Activated CD4-positive, alpha-beta T cell treated with anti-CD3 and anti-CD28 coated beads for 36 hours (primary cell): ENCODE measurements around the gene RAB37. TPM values are rescaled to one million over a fixed set of nuclear protein-coding genes. Genes with fewer than 3 reads are reported as not detected.

Source experiments
- ATAC-seq: fragments of 200-7000 bp; cut with Tn5 transposase; one replicate; pipeline ENCODE4 v1.10.0; 2021; ENCODE audit warnings: mild to moderate bottlenecking, moderate library complexity
- CTCF ChIA-PET: fragments of 350-600 bp; sonication (Branson Sonifier 250); formaldehyde crosslinking; loops from one replicate; lab custom pipeline; 2021; ENCODE audit warnings: antibody characterized with exemption; lab: Charles Lee
- POLR2A ChIA-PET: fragments of 350-600 bp; sonication (Branson Sonifier 250); formaldehyde crosslinking; loops from one replicate; lab custom pipeline; 2021; ENCODE audit warnings: antibody characterized with exemption, inconsistent platforms; lab: Charles Lee
- DNase-seq: peaks from one replicate; pipeline ENCODE4 v3.0.0-alpha.2; 2020
- H3K27ac Mint-ChIP-seq: one replicate; pipeline ENCODE4 v1.8.0; 2021; ENCODE audit warnings: mixed read lengths
- H3K27me3 Mint-ChIP-seq: one replicate; pipeline ENCODE4 v1.8.0; 2021; ENCODE audit warnings: mixed read lengths
- H3K36me3 Mint-ChIP-seq: one replicate; pipeline ENCODE4 v1.8.0; 2021; ENCODE audit warnings: low read depth, mixed read lengths
- H3K4me1 Mint-ChIP-seq: one replicate; pipeline ENCODE4 v1.8.0; 2021; ENCODE audit warnings: mixed read lengths
- H3K4me3 Mint-ChIP-seq: one replicate; pipeline ENCODE4 v1.8.0; 2021; ENCODE audit warnings: mild to moderate bottlenecking, moderate library complexity, mixed read lengths
- H3K9me3 Mint-ChIP-seq: one replicate; pipeline ENCODE4 v1.8.0; 2021; ENCODE audit warnings: low read depth, mixed read lengths
- intact Hi-C, 2 experiments: fragments of 100-400 bp; cut with DNase I in 1 of 2; cut with micrococcal nuclease in 1 of 2; formaldehyde crosslinking; loops; one replicate each; pipeline versions ENCODE4 v1.14.2 to v1.15.1; 2022 to 2024; cut with DNase I, micrococcal nuclease
- total RNA-seq, 2 experiments: library from RNA; stranded (reverse); gene quantifications; one replicate each; pipeline ENCODE4 v1.2.3, GENCODE V29; 2021

The RAB37 gene
- total RNA-seq, 2 experiments from 2014 or later: 2.7 to 3.5 TPM

GRCh38 chr17:74745548-74746177 is 8.6 kb downstream of the RAB37 start:
- Mint-ChIP-seq H3K9me3 (no peaks in the 10 kb centered on the region), H3K27me3 (no peaks in the 10 kb centered on the region), H3K36me3 (peaks cover 11% of the 10 kb centered on the region), H3K4me1 (peaks cover 56% of the 10 kb centered on the region), H3K4me3 (no peak overlapping the region), H3K27ac (no peak overlapping the region)
- ChIA-PET CTCF (interaction anchor here (0.5 to 6.7 kb wide), 22 partner anchors 9 to 381 kb away, joined by 3 to 93 read pairs (median 4); partner anchors contain the start of genes FDXR, NAT9 and RAB37), POLR2A (interaction anchor here (0.6 to 1.4 kb wide), 2 partner anchors 43 to 128 kb away, joined by 7 read pairs; partner anchors contain the start of gene FDXR)
- no peak for DNase-seq
- no peak for ATAC-seq
- intact Hi-C loops: loop anchor here (2.0 to 5.0 kb wide), 5 partner anchors 13 to 437 kb away; partner anchors contain the start of gene SUMO2 (in 1 of the 2)

GRCh38 chr17:74746376-74746775 is 9.3 kb downstream of the RAB37 start:
- ATAC-seq (no peak), DNase-seq (no peak)
- intact Hi-C loops: loop anchor here in 1 of 2 experiments (5.0 kb wide), 1 partner anchor 436 kb away; the partner anchor contains the start of gene SUMO2
- Mint-ChIP-seq H3K9me3 (no peaks in the 10 kb centered on the region), H3K36me3 (peaks cover 18% of the 10 kb centered on the region), H3K4me1 (peaks cover 57% of the 10 kb centered on the region), H3K27ac (peak overlapping the region; percentile 51), H3K27me3 (no peaks in the 10 kb centered on the region), H3K4me3 (no peak overlapping the region)
- ChIA-PET POLR2A (interaction anchor here (1.4 kb wide), 1 partner anchor 127 kb away, joined by 7 read pairs; the partner anchor contains the start of gene FDXR), CTCF (interaction anchor here (0.7 to 6.7 kb wide), 9 partner anchors 9 to 214 kb away, joined by 3 to 93 read pairs (median 31); partner anchors contain the start of genes NAT9 and RAB37)

GRCh38 chr17:74746922-74747321 is 9.9 kb downstream of the RAB37 start:
- Mint-ChIP-seq H3K4me3 (peak overlapping the region; percentile 66), H3K9me3 (no peaks in the 10 kb centered on the region), H3K27me3 (no peaks in the 10 kb centered on the region), H3K27ac (peak overlapping the region; percentile 51), H3K4me1 (peaks cover 56% of the 10 kb centered on the region), H3K36me3 (peaks cover 20% of the 10 kb centered on the region)
- DNase-seq (no peak), ATAC-seq (no peak)
- intact Hi-C loops: loop anchor here in 1 of 2 experiments (5.0 kb wide), 1 partner anchor 435 kb away; the partner anchor contains the start of gene SUMO2
- CTCF ChIA-PET: interaction anchor here (0.8 to 6.7 kb wide), 9 partner anchors 10 to 119 kb away, joined by 3 to 93 read pairs (median 31); partner anchors contain the start of genes NAT9 and RAB37
- POLR2A ChIA-PET: interaction anchor here (0.6 to 0.7 kb wide), 2 partner anchors 9 to 455 kb away, joined by 3 read pairs; no protein-coding TSS in a partner anchor

- intact Hi-C loops: loop anchor here (1.0 to 5.0 kb wide), 6 partner anchors 28 to 545 kb away; partner anchors contain the start of genes NAT9 (in 2 of the 2), KCTD2 (in 1 of the 2), RPL38 (in 1 of the 2) and SUMO2 (in 1 of the 2)
- H3K36me3 Mint-ChIP-seq: peaks cover 31% of the 10 kb centered on the region
- peaks cover 56% of the 10 kb centered on the region for H3K4me1 Mint-ChIP-seq
- DNase-seq: no peak
- H3K9me3 Mint-ChIP-seq: no peaks in the 10 kb centered on the region
- H3K27me3 Mint-ChIP-seq: no peaks in the 10 kb centered on the region
- H3K4me3 Mint-ChIP-seq: peak overlapping the region; percentile 66
- no peak for ATAC-seq
- ChIA-PET POLR2A (no interaction called here), CTCF (interaction anchor here (4.3 to 6.7 kb wide), 4 partner anchors 9 to 114 kb away, joined by 31 to 93 read pairs (median 58); partner anchors contain the start of gene NAT9)
- H3K27ac Mint-ChIP-seq: no peak overlapping the region
Observed at GRCh38 chr17:74748279-74748528, 11.1 kb downstream of the RAB37 start.

GRCh38 chr17:74748529-74749278 is 11.6 kb downstream of the RAB37 start, which contains the start of gene NHERF1:
TSS of gene NHERF1 (plus strand) at chr17:74748628. CDS start at chr17:74748847, 219 bp downstream.
- peak; percentile 97 for DNase-seq
- POLR2A ChIA-PET: interaction anchor here (0.5 to 0.7 kb wide), 2 partner anchors 28 to 1386 kb away, joined by 3 to 4 read pairs; partner anchors contain the start of gene NAT9
- intact Hi-C loops: loop anchor here (1.0 to 5.0 kb wide), 6 partner anchors 28 to 545 kb away; partner anchors contain the start of genes NAT9 (in 2 of the 2), KCTD2 (in 1 of the 2), RPL38 (in 1 of the 2) and SUMO2 (in 1 of the 2)
- Mint-ChIP-seq H3K36me3 (peaks cover 36% of the 10 kb centered on the region), H3K9me3 (no peaks in the 10 kb centered on the region), H3K27ac (peak within 1 kb of the TSS; percentile 91), H3K4me3 (peak within 1 kb of the TSS; percentile 98), H3K27me3 (no peaks in the 10 kb centered on the region), H3K4me1 (peaks cover 56% of the 10 kb centered on the region)
- CTCF ChIA-PET: interaction anchor here (0.6 to 6.7 kb wide), 8 partner anchors 9 to 343 kb away, joined by 3 to 82 read pairs (median 5); partner anchors contain the start of genes GRIN2C and RAB37
- peak; percentile 90 for ATAC-seq

- Mint-ChIP-seq H3K4me3 (peak overlapping the region; percentile 98), H3K9me3 (no peaks in the 10 kb centered on the region), H3K4me1 (peaks cover 55% of the 10 kb centered on the region), H3K27ac (peak overlapping the region; percentile 91), H3K27me3 (no peaks in the 10 kb centered on the region), H3K36me3 (peaks cover 37% of the 10 kb centered on the region)
- POLR2A ChIA-PET: interaction anchor here (0.5 to 0.7 kb wide), 2 partner anchors 27 to 1387 kb away, joined by 3 to 4 read pairs; partner anchors contain the start of gene NAT9
- intact Hi-C loops: loop anchor here in 1 of 2 experiments (1.0 to 5.0 kb wide), 2 partner anchors 9 to 433 kb away; partner anchors contain the start of gene SUMO2
- DNase-seq (peak; percentile 76), ATAC-seq (peak; percentile 2)
- CTCF ChIA-PET: interaction anchor here (0.6 to 6.7 kb wide), 13 partner anchors 8 to 342 kb away, joined by 3 to 82 read pairs (median 4); partner anchors contain the start of genes GRIN2C and RAB37
Observed at GRCh38 chr17:74749279-74750038, 12.4 kb downstream of the RAB37 start.

GRCh38 chr17:74750039-74750326 is 12.9 kb downstream of the RAB37 start:
- Mint-ChIP-seq H3K36me3 (peaks cover 40% of the 10 kb centered on the region), H3K27ac (peak overlapping the region; percentile 91), H3K9me3 (no peaks in the 10 kb centered on the region), H3K4me1 (peaks cover 55% of the 10 kb centered on the region), H3K27me3 (no peaks in the 10 kb centered on the region), H3K4me3 (peak overlapping the region; percentile 98)
- POLR2A ChIA-PET: no interaction called here
- intact Hi-C loops: loop anchor here in 1 of 2 experiments (1.0 kb wide), 1 partner anchor 8 kb away; no protein-coding TSS in a partner anchor
- DNase-seq (no peak), ATAC-seq (no peak)
- CTCF ChIA-PET: interaction anchor here (0.8 to 6.7 kb wide), 10 partner anchors 7 to 184 kb away, joined by 3 to 82 read pairs (median 6); partner anchors contain the start of gene RAB37

- CTCF ChIA-PET: interaction anchor here (0.5 to 6.7 kb wide), 14 partner anchors 7 to 470 kb away, joined by 3 to 82 read pairs (median 6); partner anchors contain the start of genes NAT9 and RAB37
- Mint-ChIP-seq H3K4me1 (peaks cover 60% of the 10 kb centered on the region), H3K36me3 (peaks cover 40% of the 10 kb centered on the region), H3K27me3 (no peaks in the 10 kb centered on the region), H3K27ac (peak overlapping the region; percentile 91), H3K4me3 (peak overlapping the region; percentile 98), H3K9me3 (no peaks in the 10 kb centered on the region)
- peak; percentile 57 for DNase-seq
- intact Hi-C loops: loop anchor here in 1 of 2 experiments (1.0 kb wide), 1 partner anchor 8 kb away; no protein-coding TSS in a partner anchor
- POLR2A ChIA-PET: no interaction called here
- no peak for ATAC-seq
Observed at GRCh38 chr17:74750327-74751069, 13.4 kb downstream of the RAB37 start.

GRCh38 chr17:74752415-74752814 is 15.4 kb downstream of the RAB37 start:
- Mint-ChIP-seq H3K4me1 (peaks cover 64% of the 10 kb centered on the region), H3K27me3 (no peaks in the 10 kb centered on the region), H3K27ac (peak overlapping the region; percentile 90), H3K4me3 (peak overlapping the region; percentile 98), H3K36me3 (peaks cover 40% of the 10 kb centered on the region), H3K9me3 (no peaks in the 10 kb centered on the region)
- DNase-seq: no peak
- no peak for ATAC-seq
- POLR2A ChIA-PET: interaction anchor here (0.7 kb wide), 1 partner anchor 9 kb away, joined by 3 read pairs; no protein-coding TSS in a partner anchor
- CTCF ChIA-PET: interaction anchor here (1.2 to 2.0 kb wide), 6 partner anchors 10 to 121 kb away, joined by 4 to 11 read pairs (median 6); partner anchors contain the start of gene FDXR
- intact Hi-C loops: no loop called here
